Chondrocyte (in vitro differentiated cells): Measurements from ENCODE around the gene PTMS. TPM values are rescaled to one million over a fixed set of nuclear protein-coding genes. Genes with fewer than 3 reads are reported as not detected.

Experiments
- DNase-seq: peaks from one replicate; pipeline ENCODE4 v3.0.0; 2021; ENCODE audit warnings: mixed read lengths, low spot score
- H3K27ac Mint-ChIP-seq: one replicate; pipeline ENCODE4 v1.8.0; 2021; ENCODE audit warnings: mild to moderate bottlenecking, moderate library complexity, mixed read lengths; ENCODE audit not compliant: unreplicated experiment
- H3K27me3 Mint-ChIP-seq: 2 replicates; pipeline ENCODE4 v1.8.0; 2021; ENCODE audit warnings: low read depth, mixed read lengths
- H3K36me3 Mint-ChIP-seq: 2 replicates; pipeline ENCODE4 v1.8.0; 2021; ENCODE audit warnings: low read depth, mixed read lengths
- H3K4me1 Mint-ChIP-seq: 2 replicates; pipeline ENCODE4 v1.8.0; 2021; ENCODE audit warnings: low read depth, mild to moderate bottlenecking, mixed read lengths
- H3K4me3 Mint-ChIP-seq: one replicate; pipeline ENCODE4 v1.8.0; 2021; ENCODE audit warnings: mild to moderate bottlenecking, moderate library complexity, mixed read lengths; ENCODE audit not compliant: unreplicated experiment
- H3K9me3 Mint-ChIP-seq: 2 replicates; pipeline ENCODE4 v1.8.0; 2021; ENCODE audit warnings: low read depth, mixed read lengths
- CTCF ChIP-seq: fragments of 200-600 bp; sonication (generic); IDR thresholded peaks from 2 replicates; pipeline ENCODE4 v1.5.0; 2021; ENCODE audit warnings: antibody characterized with exemption, mild to moderate bottlenecking, moderate library complexity
- total RNA-seq: library from RNA; stranded (reverse); gene quantifications from 3 replicates; pipeline ENCODE4 v1.2.1, GENCODE V29; 2021

The PTMS gene
- total RNA-seq, 1 donor from 2014 or later, result 463 TPM

- Mint-ChIP-seq H3K4me3 (no peak overlapping the region), H3K27ac (no peak overlapping the region), H3K9me3 (no peaks in the 10 kb centered on the region), H3K4me1 (peaks cover 15% of the 10 kb centered on the region), H3K36me3 (no peaks in the 10 kb centered on the region), H3K27me3 (no peaks in the 10 kb centered on the region)
- no peak for TF ChIP-seq CTCF
- no peak for DNase-seq
These were observed 16.0 kb downstream of the PTMS start for GRCh38 chr12:6782119-6782518.

GRCh38 chr12:6782850-6783566, 16.8 kb downstream of the PTMS start:
- no peak overlapping the region for H3K27ac Mint-ChIP-seq

GRCh38 chr12:6783828-6784227, 17.7 kb downstream of the PTMS start:
- TF ChIP-seq CTCF, result no peak
- Mint-ChIP-seq H3K27ac (no peak overlapping the region), H3K27me3 (no peaks in the 10 kb centered on the region), H3K4me3 (no peak overlapping the region), H3K9me3 (no peaks in the 10 kb centered on the region), H3K36me3 (no peaks in the 10 kb centered on the region), H3K4me1 (peaks cover 6% of the 10 kb centered on the region)
- no peak for DNase-seq

More at GRCh38 chr12:6782850-6783566, 16.8 kb downstream of the PTMS start:
- Mint-ChIP-seq H3K36me3 (no peaks in the 10 kb centered on the region), H3K4me1 (peaks cover 14% of the 10 kb centered on the region), H3K27me3 (no peaks in the 10 kb centered on the region), H3K4me3 (no peak overlapping the region), H3K9me3 (no peaks in the 10 kb centered on the region)
- TF ChIP-seq CTCF, result no peak
- no peak for DNase-seq

- H3K36me3 Mint-ChIP-seq, result no peaks in the 10 kb centered on the region
- H3K4me1 Mint-ChIP-seq, result peaks cover 5% of the 10 kb centered on the region
- H3K4me3 Mint-ChIP-seq, result no peak overlapping the region
- H3K27ac Mint-ChIP-seq, result no peak overlapping the region
- DNase-seq, result no peak
- no peaks in the 10 kb centered on the region for H3K9me3 Mint-ChIP-seq
- H3K27me3 Mint-ChIP-seq, result no peaks in the 10 kb centered on the region
- TF ChIP-seq CTCF, result no peak
These were observed 18.1 kb downstream of the PTMS start for GRCh38 chr12:6784296-6784695.

GRCh38 chr12:6784761-6785160, 18.6 kb downstream of the PTMS start:
- H3K27ac Mint-ChIP-seq, result no peak overlapping the region
- H3K36me3 Mint-ChIP-seq, result no peaks in the 10 kb centered on the region
- DNase-seq, result no peak
- no peaks in the 10 kb centered on the region for H3K9me3 Mint-ChIP-seq
- no peak for TF ChIP-seq CTCF
- no peaks in the 10 kb centered on the region for H3K27me3 Mint-ChIP-seq
- peaks cover 10% of the 10 kb centered on the region for H3K4me1 Mint-ChIP-seq
- no peak overlapping the region for H3K4me3 Mint-ChIP-seq
